HPDE6-E6E7 (cell line): ENCODE results near the gene ANKMY1.
"Not testable (repeated sequence)": the region's sequence is repeated elsewhere in the genome, so short reads cannot be mapped to it uniquely, and the experiment has no call there.

ENCODE experiments used
- DNase-seq: peaks from one replicate; pipeline ENCODE4 v3.0.0; 2011; ENCODE audit warnings: missing footprints; ENCODE audit errors: extremely low spot score

ANKMY1 gene

GRCh38 chr2:240568678-240569522, 11.1 kb upstream of the ANKMY1 start:
- no peak for DNase-seq

GRCh38 chr2:240567872-240568677, 10.3 kb upstream of the ANKMY1 start, which contains the start of gene RNPEPL1:
RNPEPL1 (plus strand) TSS chr2:240568484; CDS start chr2:240568587, 103 bp downstream.
- DNase-seq = no peak

- DNase-seq = no peak
These were observed 9.5 kb upstream of the ANKMY1 start for GRCh38 chr2:240567137-240567871.

DNA sequence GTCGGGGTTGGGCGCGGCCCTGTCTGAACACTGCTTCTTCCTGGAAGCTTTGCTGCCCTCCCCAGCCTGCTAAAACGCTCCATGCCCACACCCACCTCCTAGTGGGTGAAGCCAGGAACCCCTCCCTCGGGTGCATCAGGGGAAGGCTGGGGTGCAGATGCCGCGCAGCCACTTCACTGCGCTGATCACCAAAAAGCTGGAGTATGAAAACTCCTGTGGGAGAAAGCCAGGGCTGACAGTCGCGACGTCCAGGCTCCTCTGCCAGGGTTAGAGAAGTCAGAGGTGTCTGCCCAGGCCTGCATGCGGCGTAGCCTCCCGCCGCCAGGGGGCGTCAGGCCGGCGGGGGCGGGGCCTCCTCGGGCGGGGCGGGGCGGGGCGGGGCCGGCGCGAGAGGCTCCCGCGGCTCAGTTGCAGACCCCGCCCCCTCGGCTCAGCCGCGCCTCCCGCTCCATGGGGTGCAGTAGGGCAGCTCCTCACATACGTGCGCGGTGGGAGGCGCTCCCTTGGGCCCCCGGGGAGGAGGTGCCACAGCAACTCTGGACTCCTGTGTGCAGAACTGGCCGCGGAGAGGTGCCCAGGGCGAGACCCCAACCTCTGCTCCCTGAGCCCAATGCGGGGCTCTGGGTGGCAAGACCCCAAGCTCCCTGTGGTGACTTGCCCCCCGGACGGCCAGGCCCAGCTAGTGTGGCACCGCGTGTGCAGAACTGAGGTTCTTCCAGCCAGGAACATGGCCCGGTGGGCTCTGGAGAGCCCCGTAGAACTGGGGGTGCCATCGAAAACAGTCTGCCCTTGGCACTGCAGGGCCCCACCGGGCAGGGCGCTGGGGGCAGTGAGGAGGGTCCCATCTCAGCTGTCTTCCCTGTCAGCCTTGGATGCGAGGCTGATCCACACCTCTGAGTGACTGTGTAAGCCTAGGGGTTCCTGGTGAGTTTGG, 8.7 kb upstream of the ANKMY1 start:
- DNase-seq = no peak

DNA sequence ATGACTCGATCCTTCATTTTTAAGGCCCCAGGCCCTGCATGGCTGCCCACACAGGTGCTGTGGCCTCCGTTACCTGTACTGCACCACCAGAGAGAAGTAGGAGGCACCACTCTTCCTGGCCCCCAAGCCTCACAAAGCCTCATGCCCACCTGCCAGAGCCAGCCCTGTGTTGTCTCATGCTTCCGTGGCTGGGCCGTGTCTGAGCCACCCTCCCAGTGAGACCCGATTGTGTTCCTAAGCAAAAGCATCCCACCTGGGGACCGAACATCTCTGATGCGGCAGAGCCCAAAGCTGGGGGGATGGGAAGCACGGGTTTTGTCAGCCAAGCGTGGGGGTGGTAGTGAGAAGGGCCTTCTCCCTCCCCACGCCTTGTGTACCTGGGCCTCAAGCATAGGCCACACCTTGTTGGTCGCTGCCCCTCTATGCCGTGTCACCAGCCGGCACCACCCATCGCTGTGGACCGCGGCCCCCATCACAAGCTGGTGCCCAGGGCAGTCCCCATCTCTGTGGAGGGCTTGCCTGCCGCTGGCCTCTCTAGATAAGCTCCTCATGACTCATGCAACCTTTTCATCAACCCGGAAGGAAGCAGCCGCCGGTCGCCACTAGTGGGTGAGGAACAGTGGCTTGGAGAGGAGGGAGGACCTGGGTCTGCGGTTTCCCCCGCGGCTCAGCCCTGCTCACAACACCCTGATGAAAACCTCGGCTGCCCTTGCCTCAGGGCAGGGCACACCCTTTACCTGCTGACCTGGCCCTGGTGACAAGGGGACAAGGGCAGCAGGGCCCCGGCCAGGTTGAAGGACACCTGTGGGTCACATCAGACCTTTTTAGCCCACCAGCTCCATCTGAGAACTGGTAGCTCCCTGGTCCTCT, 7.8 kb upstream of the ANKMY1 start:
- DNase-seq = no peak

- DNase-seq = no peak
These were observed 7.0 kb upstream of the ANKMY1 start for GRCh38 chr2:240564561-240565332.

DNA sequence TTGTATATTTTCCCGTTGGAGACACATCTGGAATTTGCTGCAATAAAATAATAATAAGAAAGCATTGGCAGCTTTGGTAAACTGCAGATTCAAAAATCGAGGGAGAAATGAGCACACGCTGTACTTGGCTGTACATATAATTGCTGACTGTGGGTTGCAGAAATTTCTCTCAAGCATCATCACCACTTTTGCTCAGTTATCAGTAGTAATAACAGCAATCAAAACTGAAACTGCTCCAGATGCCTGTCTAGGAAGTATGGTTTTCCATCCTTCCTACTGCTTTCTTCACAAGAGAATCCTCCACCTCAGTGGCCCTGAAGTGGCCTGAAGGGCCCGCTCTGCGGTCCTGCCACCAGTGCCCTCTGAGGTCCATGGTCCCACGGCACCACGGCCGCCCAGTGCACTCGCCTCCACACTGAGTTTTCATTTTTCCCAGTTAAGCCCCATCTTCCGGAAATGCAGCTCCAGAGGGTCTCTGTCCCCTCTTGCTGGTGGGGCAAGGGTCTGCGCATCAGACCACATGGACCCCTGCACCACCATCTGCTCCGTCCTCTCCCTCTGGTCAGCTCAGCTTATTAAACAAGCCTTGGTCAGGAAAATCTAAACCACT, 6.3 kb upstream of the ANKMY1 start:
- DNase-seq = no peak

GRCh38 chr2:240563231-240563630, 5.4 kb upstream of the ANKMY1 start:
- not testable (repeated sequence) for DNase-seq

DNA sequence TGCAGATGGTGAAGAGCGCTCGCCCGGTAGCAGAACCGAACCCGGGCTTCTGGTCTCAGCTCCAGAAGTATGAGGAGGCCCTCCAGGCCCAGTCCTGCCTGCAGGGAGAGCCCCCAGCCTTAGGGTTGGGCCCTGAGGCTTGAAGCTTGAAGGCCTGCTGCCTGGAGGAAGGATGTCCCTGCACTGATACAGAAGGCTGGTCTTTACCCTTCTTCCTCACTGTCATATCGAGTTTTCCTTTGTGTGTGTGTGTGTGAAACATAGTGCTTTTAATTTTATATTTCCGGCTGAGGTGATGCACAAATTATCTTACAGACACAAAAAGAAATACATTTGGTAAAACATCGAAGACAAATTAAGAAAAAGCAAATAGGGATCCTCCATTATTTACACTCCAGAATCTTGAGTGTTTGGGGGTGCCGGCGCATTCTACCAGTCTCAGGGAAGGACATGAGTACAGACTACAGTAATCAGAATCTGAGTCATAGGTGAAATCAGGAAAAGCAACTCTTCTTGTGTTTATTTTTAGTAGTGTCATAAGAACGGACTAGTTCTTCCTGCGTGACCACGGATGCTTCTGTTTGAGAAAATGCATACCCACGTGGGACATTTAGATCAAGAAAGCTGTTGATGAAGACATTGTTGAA, 3.7 kb upstream of the ANKMY1 start:
- no peak for DNase-seq

DNA sequence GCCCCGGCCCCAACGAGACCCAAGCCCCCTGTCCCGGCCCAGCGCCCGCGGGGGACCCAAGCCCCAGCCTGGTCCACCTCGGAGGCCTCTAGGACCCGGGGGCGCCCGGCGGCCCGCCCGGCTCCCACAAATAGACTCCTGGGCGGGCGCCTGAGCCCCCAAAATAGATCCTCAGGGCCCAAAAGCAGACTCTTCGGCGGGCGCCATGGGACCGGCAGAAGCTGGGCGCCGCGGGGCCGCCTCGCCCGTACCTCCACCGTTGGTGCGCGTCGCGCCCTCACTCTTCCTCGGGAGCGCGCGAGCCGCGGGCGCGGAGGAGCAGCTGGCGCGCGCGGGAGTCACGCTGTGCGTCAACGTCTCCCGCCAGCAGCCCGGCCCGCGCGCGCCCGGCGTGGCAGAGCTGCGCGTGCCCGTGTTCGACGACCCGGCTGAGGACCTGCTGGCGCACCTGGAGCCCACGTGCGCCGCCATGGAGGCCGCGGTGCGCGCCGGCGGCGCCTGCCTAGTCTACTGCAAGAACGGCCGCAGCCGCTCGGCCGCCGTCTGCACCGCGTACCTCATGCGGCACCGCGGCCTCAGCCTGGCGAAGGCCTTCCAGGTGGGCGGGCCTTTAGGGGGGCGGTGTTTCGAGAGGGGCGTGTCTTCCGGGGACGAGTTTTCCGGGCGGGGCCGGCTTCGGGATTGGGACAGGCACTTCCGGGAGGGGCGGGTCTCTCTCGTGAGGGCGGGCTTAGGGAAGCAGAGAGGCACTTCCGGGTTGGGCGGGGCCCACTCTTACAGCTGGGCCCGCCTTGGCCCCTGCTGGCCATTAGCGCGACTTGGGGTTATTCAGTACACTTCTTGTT, 2.9 kb upstream of the ANKMY1 start:
- peak; percentile 65 for DNase-seq

GRCh38 chr2:240560084-240560479, 2.3 kb upstream of the ANKMY1 start, which contains the start of gene DUSP28:
DUSP28 (plus strand) TSS chr2:240560357; CDS start chr2:240560685, 328 bp downstream.
- DNase-seq = peak; percentile 80

DNA sequence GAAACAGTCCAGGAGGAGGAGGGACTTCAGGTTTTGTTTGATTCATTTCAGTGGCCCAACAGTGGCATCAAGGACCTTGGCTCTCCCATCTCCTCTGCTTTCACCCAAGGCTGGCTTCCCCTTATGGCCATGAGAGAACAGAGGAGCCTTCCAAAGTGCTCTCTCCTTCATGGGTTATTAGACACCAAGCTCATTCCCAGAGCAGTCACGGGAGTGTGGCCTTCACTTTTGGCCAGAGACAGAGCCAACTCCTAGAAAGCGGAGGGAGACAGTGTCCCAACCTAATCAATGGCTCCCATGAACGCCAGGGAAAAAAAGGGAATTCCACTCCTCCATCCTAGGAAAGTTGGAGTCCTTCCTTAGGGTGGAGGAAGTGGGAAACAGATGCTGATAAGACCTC, 1.5 kb upstream of the ANKMY1 start:
- no peak for DNase-seq

DNA sequence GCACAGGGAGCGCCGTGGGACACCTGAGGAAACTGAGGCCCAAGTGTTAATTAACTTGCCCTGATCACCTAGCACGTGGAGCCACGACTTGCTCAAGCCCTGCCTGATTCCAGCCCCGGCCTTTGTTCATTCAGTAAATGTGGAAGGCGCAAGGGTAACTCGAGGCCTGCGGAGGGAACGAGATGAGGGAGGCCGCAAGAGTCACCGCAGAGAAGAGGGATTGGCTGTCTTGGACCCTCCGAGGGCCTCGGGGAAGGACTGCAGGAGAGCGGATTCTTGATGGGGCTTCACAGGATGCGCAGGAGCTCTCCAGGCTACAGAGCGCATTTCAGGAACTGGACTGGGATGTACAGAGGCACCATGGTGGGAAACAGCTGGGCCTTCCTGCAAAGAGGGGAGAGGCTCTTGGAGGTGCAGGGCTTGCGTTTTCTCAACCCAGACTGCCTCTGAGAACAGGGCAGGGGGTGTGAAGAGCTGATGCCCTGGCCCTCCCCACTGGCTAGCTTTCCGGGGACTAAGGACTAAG, 511 bp upstream of the ANKMY1 start:
- no peak for DNase-seq

- no peak for DNase-seq
These were observed 562 bp downstream of the ANKMY1 start for GRCh38 chr2:240557101-240557751.

DNA sequence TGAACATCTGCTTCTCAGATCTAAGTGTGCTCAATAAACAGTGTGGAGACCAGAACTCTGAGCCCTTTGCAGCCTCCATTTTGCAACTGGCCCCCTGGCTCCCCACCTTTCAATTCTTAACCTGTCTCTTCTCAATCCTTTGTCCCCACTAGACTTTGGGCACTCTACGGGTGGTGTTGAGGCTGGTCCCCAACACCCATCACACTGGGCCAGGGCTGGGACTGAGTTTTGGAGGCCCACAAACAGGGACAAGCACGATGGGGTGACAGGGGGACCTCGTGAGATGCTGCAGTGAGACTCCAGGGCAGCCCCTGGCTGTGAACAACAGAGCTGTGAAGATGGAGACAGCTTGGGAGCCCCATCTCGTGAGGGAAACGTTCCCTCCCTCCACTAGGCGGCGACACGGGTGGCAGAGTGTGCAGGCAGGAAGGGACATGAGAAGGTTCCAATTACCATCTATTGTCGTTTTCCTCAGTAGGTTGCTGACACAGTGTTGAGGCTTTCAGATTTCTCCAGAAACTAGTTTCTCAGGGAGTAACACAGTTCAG, 1.2 kb downstream of the ANKMY1 start:
- peak; percentile 54 for DNase-seq
